ENCODE measurements around the gene MADD.

GRCh38 chr11:47306484-47306844 lies 36.5 kb downstream of the MADD start:
- TF ChIP-seq EZH2 (IDR thresholded peaks at IDR 0.05; ENCODE audit: insufficient read depth, poor library complexity, severe bottlenecking) (no peak), EZH2phosphoT487 (IDR thresholded peaks at IDR 0.05; ENCODE audit: insufficient read depth, low read depth) (no peak)
